AG10803 (cell line): ENCODE results near the gene ZNF488.

Source experiments
- DNase-seq: peaks from one replicate; pipeline ENCODE4 v3.0.0; 2010; ENCODE audit warnings: low read depth
- H3K4me3 ChIP-seq: 2 replicates; pipeline ENCODE4 v1.5.1; 2011; ENCODE audit warnings: mild to moderate bottlenecking, low read length, control low read depth
- TF ChIP-seq, protein P1 (sequence below): conservative IDR thresholded peaks from 2 replicates; pipeline ENCODE4 v1.5.1; 2011; ENCODE audit warnings: mild to moderate bottlenecking, low read length, control low read depth, inconsistent platforms

The ZNF488 gene

DNA sequence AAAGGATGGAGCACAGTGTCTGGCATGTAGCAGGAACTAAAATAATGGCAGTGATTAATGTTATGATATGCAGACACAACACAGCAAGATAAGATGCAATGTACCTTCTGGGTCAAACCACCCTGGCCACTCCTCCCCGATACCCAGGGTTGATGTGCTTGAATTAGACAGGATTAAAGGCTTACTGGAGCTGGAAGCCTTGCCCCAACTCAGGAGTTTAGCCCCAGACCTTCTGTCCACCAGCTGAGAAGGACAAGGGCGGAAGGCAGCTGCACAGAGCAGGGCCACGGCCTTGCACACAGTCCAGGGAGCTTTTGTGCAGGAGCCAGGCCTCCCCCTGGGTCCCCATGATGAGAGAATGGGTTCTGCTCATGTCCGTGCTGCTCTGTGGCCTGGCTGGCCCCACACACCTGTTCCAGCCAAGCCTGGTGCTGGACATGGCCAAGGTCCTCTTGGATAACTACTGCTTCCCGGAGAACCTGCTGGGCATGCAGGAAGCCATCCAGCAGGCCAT, 35.9 kb downstream of the ZNF488 start, which contains the start of gene RBP3:
RBP3 (plus strand) TSS at position 226 of the 514 bp plus-strand sequence; CDS start at position 348, 122 bp downstream.
- no peak for DNase-seq
- H3K4me3 ChIP-seq = no peak within 1 kb of the TSS
- TF ChIP-seq, protein P1, sequence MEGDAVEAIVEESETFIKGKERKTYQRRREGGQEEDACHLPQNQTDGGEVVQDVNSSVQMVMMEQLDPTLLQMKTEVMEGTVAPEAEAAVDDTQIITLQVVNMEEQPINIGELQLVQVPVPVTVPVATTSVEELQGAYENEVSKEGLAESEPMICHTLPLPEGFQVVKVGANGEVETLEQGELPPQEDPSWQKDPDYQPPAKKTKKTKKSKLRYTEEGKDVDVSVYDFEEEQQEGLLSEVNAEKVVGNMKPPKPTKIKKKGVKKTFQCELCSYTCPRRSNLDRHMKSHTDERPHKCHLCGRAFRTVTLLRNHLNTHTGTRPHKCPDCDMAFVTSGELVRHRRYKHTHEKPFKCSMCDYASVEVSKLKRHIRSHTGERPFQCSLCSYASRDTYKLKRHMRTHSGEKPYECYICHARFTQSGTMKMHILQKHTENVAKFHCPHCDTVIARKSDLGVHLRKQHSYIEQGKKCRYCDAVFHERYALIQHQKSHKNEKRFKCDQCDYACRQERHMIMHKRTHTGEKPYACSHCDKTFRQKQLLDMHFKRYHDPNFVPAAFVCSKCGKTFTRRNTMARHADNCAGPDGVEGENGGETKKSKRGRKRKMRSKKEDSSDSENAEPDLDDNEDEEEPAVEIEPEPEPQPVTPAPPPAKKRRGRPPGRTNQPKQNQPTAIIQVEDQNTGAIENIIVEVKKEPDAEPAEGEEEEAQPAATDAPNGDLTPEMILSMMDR = no peak

DNA sequence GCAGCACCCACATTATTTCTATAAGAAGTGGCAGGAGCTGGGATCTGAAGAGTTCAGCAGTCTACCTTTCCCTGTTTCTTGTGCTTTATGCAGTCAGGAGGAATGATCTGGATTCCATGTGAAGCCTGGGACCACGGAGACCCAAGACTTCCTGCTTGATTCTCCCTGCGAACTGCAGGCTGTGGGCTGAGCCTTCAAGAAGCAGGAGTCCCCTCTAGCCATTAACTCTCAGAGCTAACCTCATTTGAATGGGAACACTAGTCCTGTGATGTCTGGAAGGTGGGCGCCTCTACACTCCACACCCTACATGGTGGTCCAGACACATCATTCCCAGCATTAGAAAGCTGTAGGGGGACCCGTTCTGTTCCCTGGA, 36.8 kb downstream of the ZNF488 start:
- TF ChIP-seq, protein P1 = no peak

DNA sequence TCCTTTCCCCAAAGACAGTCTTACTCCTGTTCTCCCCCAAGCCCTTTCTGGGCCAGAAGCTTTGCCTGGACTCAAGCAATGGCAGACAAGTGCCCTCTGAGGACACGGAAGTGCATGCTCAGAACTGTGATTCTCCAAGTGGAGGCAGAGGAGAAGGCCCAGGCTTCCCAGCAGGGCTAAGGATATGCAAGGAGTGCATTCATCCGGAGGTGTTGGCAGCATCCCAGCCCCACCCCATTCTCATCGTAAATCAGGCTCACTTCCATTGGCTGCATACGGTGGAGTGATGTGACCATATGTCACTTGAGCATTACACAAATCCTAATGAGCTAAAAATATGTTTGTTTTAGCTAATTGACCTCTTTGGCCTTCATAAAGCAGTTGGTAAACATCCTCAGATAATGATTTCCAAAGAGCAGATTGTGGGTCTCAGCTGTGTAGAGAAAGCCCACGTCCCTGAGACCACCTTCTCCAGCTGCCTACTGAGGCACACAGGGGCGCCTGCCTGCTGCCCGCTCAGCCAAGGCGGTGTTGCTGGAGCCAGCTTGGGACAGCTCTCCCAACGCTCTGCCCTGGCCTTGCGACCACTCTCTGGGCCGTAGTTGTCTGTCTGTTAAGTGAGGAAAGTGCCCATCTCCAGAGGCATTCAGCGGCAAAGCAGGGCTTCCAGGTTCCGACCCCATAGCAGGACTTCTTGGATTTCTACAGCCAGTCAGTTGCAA, 37.4 kb downstream of the ZNF488 start:
- no peak overlapping the region for H3K4me3 ChIP-seq
- TF ChIP-seq, protein P1 = no peak
- no peak for DNase-seq

More for the DNA sequence above, 36.8 kb downstream of the ZNF488 start:
- no peak overlapping the region for H3K4me3 ChIP-seq
- DNase-seq = no peak

DNA sequence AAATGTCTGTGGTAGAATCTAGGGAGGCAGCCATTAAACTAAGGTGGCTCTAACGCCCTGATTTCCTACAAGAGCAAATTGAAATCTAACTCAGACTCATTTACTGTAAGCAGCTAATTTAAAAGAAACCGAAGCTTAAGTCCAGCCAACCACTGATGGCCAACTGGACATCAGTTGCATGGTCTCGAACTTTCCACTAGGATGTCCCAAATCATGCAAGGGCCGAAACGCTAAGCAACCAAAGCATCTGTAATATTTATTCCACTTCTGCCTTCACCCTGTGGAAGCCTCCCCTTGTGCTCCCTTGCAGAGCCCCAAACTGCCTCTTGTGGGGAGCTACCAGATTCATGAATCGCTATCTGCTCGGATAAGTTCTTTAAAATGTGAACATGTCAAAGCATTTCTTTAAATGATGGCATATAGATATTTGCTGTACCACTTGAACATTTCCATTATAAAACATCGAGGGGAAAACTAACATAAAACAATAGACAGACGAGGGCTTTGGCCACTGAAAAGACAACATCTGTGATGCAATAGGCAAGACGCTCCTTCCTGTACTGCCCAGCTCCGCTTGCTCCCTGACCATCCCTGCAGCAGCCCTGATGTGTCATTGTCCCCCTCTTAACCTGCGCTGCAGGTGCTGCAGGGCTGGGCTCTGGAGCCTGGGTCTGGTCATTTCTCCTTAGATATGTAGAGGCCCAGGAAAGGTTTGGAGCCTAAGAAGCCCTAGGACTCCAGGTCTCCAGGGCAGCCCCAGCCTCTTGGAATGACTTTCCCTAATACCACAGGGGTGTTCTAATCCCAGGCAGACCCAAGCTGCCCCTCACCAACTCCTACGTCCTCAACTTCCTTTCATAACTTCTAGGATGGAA, 38.9 kb downstream of the ZNF488 start:
- no peak for DNase-seq
- TF ChIP-seq, protein P1 = no peak
- no peak overlapping the region for H3K4me3 ChIP-seq

DNA sequence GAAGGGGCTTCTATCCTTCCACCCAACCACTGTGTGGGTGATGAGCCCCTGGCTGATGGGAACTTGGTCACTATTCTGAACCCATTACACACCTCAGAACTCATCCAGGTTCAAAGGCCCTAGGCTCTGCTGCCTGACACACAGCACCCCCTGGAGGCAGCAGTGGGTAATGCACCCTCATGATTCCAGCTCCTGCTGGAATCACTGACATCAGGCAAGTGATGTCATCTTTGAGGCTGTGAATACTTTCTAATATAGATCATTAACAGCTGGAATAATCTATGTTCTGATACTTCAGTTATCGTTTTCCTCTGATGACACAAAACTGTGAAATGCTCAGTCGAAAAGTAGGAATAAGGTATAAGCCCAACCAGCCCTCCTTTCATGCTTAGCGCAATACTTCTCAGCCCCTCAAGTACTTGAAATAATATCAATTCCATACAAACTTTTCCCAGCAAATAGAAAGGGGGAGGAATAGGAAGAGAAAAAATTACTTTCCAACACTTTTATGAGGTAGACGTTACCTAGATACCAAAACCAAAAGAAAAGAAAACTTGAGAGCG, 43.4 kb downstream of the ZNF488 start:
- peak; percentile 42 for DNase-seq
- H3K4me3 ChIP-seq = no peak overlapping the region
- TF ChIP-seq, protein P1 = peak; percentile 94

DNA sequence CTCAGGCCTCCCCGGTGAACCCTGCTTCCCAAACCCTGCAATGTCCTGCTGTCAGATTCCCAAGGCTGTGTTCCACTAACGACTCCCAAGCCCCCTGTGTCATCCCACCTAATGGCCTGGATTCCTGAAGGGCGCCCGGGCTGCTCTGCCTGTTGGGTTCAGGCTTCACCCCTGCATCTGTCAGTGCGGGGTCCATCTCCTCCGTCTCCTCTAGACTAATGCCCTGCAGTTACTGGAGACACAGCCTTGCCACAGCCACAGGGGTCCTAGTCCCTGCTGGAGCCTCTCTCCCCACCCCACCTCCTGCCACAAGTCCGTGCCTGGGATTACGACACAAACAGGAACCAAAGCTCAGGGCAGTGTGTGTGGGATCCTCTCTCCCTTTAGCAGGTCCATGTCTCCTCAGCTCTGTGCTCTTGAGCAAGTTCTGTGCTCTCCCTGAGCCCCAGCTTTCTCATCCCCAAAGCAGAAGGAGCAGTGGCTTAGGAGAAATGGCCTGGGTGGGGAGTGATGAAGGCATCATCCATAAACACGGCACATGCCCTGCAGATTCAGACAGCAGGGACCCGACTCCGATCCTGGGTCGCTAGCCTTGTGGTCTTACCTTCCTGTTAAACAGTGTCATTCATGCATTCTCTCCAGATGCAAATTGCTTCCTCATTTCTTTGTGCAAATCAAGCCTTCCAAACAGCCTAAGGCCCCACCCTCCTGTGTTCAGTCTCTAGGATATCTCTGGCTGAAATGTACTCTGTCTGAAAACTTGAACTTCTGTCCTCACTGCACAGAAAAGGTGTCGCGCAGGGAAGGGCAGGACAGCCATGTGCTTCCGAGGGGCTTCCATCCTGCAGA, 44.1 kb downstream of the ZNF488 start:
- no peak overlapping the region for H3K4me3 ChIP-seq
- TF ChIP-seq, protein P1 = no peak
- no peak for DNase-seq
